Esophagus muscularis mucosa (tissue), 3 donors: ENCODE data around the gene CFAP107.

Experiments used
- CTCF ChIP-seq, 3 experiments: fragments of 200-600 bp in 2 of 3; fragments of 450-650 bp in 1 of 3; sonication (generic) in 2 of 3; IDR thresholded peaks; one replicate each; pipeline ENCODE4 v1.5.1; 2017 to 2019; ENCODE audit warnings: antibody characterized with exemption in 3 of 3, mild to moderate bottlenecking in 2 of 3, moderate library complexity in 1 of 3
- POLR2A ChIP-seq: fragments of 450-650 bp; IDR thresholded peaks from one replicate; pipeline ENCODE4 v1.6.1; 2017; ENCODE audit warnings: antibody characterized with exemption, moderate library complexity, mild to moderate bottlenecking, low read depth

DNA sequence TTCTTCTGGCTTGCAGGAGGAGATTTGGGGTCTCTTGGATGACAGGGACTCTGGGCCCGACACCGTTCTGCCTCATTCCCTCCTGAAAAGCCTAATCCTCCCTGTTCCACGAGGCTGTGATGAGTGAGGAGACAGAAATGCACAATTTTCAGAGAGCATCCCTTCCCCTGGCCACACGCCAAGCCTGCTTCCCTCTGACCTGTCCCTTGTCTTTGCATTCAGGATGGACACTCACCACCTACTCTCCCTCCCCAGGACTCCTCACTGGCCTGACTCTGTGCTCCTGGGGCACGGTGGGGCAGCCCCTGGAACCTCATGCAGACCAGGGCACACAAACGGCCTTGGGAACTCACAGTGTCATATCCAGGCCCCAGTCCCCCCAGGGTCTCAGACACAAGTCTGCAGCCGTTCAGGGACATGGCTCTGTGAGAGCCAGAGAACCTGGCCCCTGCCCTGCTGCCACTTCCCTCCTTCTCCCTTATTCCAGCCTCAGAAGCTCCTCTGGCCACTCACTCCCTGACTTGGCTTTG is 24.0 kb downstream of the CFAP107 start:
- TF ChIP-seq CTCF (IDR thresholded peaks at IDR 0.05): no peak
- no peak for TF ChIP-seq POLR2A
